H1 (cell line): ENCODE data around the gene P3H2. TPM values are rescaled to one million over a fixed set of nuclear protein-coding genes. Genes with fewer than 3 reads are reported as not detected.
A peak's percentile ranks its signal among the peaks of the same experiment; 100 is the strongest.

ENCODE experiments used
- CTCF ChIA-PET: fragments of 300-600 bp; sonication (Branson Sonifier 250); formaldehyde crosslinking; loops from one replicate; lab custom pipeline; 2021; ENCODE audit not compliant: partially characterized antibody; lab: Charles Lee
- POLR2A ChIA-PET: fragments of 300-600 bp; sonication (Branson Sonifier 250); formaldehyde crosslinking; loops from one replicate; lab custom pipeline; 2021; ENCODE audit warnings: inconsistent platforms; ENCODE audit not compliant: partially characterized antibody; lab: Charles Lee
- DNase-seq, 2 experiments: peaks; one replicate each; pipeline versions ENCODE4 v3.0.0 to v3.0.0-alpha.2; 2010 to 2022; ENCODE audit warnings: low spot score in 2 of 2, low read depth in 1 of 2, mixed read lengths in 1 of 2
- FAIRE-seq: peaks from 2 replicates; lab custom pipeline; 2011; peaks lifted over from hg19 to GRCh38; lab: Jason Lieb, UNC
- H2AFZ ChIP-seq: 2 replicates; pipeline ENCODE4 v1.8.1; 2012; ENCODE audit warnings: low read length, inconsistent platforms
- H2AK5ac ChIP-seq: 2 replicates; pipeline ENCODE4 v1.6.1; 2013; ENCODE audit warnings: low read depth, low read length
- H2BK120ac ChIP-seq: replicated peaks from 2 replicates; pipeline ENCODE3; 2013; ENCODE audit warnings: low read depth, low read length, inconsistent platforms
- H2BK12ac ChIP-seq: 2 replicates; pipeline ENCODE4 v1.6.1; 2013; ENCODE audit warnings: low read depth, low read length
- H2BK15ac ChIP-seq: 2 replicates; pipeline ENCODE4 v1.6.1; 2013; ENCODE audit warnings: low read length
- H2BK20ac ChIP-seq: 2 replicates; pipeline ENCODE4 v1.6.1; 2013; ENCODE audit warnings: low read length
- H2BK5ac ChIP-seq: 2 replicates; pipeline ENCODE4 v1.6.1; 2013; ENCODE audit warnings: low read depth, low read length
- H3K14ac ChIP-seq: 2 replicates; pipeline ENCODE4 v1.6.1; 2013; ENCODE audit warnings: inconsistent platforms; ENCODE audit not compliant: insufficient read length
- H3K18ac ChIP-seq: 2 replicates; pipeline ENCODE4 v1.6.1; 2013; ENCODE audit warnings: low read length; ENCODE audit errors: extremely low read depth
- H3K23ac ChIP-seq: 2 replicates; pipeline ENCODE4 v1.6.1; 2013; ENCODE audit warnings: inconsistent platforms; ENCODE audit not compliant: insufficient read length
- H3K23me2 ChIP-seq: 2 replicates; pipeline ENCODE4 v1.6.1; 2013; ENCODE audit warnings: low read depth, low read length
- H3K27ac ChIP-seq: 2 replicates; pipeline ENCODE4 v1.6.1; 2011; ENCODE audit warnings: low read depth, low read length, inconsistent platforms
- H3K27me3 ChIP-seq, 4 experiments: replicated peaks in 1 of 4; 1 replicate in 1 of 4; 2 replicates in 3 of 4; pipeline versions ENCODE4 v1.6.1 to v1.8.1; 2011 to 2013; ENCODE audit warnings: low read length in 3 of 4, mild to moderate bottlenecking in 3 of 4, inconsistent platforms in 2 of 4, mixed read lengths in 2 of 4, moderate library complexity in 1 of 4; ENCODE audit not compliant: control insufficient read depth in 3 of 4, insufficient read depth in 3 of 4; ENCODE audit errors: extremely low read depth in 1 of 4
- H3K36me3 ChIP-seq, 4 experiments: 2 replicates each; pipeline versions ENCODE4 v1.6.1 to v1.8.1; 2011 to 2013; ENCODE audit warnings: mild to moderate bottlenecking in 4 of 4, low read length in 3 of 4, moderate library complexity in 2 of 4, control low read depth in 1 of 4, inconsistent platforms in 1 of 4; ENCODE audit not compliant: insufficient read depth in 4 of 4, control insufficient read depth in 2 of 4
- H3K4ac ChIP-seq: replicated peaks from 2 replicates; pipeline ENCODE3; 2013; ENCODE audit warnings: low read length, low read depth, mixed read lengths, inconsistent platforms; ENCODE audit not compliant: insufficient read length
- H3K4me1 ChIP-seq, 4 experiments: replicated peaks in 1 of 4; 1 replicate in 1 of 4; 2 replicates in 3 of 4; pipeline versions ENCODE4 v1.6.1 to v1.8.1; 2011 to 2013; ENCODE audit warnings: low read length in 3 of 4, inconsistent platforms in 2 of 4, mixed read lengths in 1 of 4; ENCODE audit not compliant: insufficient read depth in 4 of 4, control insufficient read depth in 3 of 4
- H3K4me2 ChIP-seq, 2 experiments: 2 replicates each; pipeline versions ENCODE4 v1.6.1 to v1.8.1; 2011 to 2013; ENCODE audit warnings: low read depth in 2 of 2, low read length in 2 of 2, control low read depth in 1 of 2, inconsistent platforms in 1 of 2, mild to moderate bottlenecking in 1 of 2; ENCODE audit not compliant: insufficient read depth in 1 of 2
- H3K4me3 ChIP-seq, 4 experiments: fragments of 200-600, 300-600 bp in 1 of 4; sonication (generic), shearing (Covaris generic), sonication (Bioruptor Twin) in 1 of 4; 2 replicates each; pipeline versions ENCODE4 v1.5.1 to v1.8.1; 2011 to 2016; ENCODE audit warnings: low read length in 4 of 4, low read depth in 3 of 4, control low read depth in 2 of 4, inconsistent platforms in 2 of 4, mild to moderate bottlenecking in 2 of 4, mixed read lengths in 1 of 4, moderate library complexity in 1 of 4; ENCODE audit not compliant: insufficient read depth in 2 of 4; ENCODE audit errors: extremely low read depth in 1 of 4
- H3K56ac ChIP-seq: replicated peaks from 2 replicates; pipeline ENCODE3; 2013; ENCODE audit warnings: low read depth, mild to moderate bottlenecking, mixed read lengths, low read length, inconsistent platforms; ENCODE audit not compliant: insufficient read length
- H3K79me1 ChIP-seq: 2 replicates; pipeline ENCODE4 v1.6.1; 2013; ENCODE audit warnings: low read depth, low read length, control low read depth
- H3K79me2 ChIP-seq, 2 experiments: 2 replicates each; pipeline versions ENCODE4 v1.6.1 to v1.8.1; 2012 to 2013; ENCODE audit warnings: low read length in 2 of 2, mild to moderate bottlenecking in 2 of 2, inconsistent platforms in 1 of 2; ENCODE audit not compliant: insufficient read depth in 2 of 2, control insufficient read depth in 1 of 2
- H3K9ac ChIP-seq, 4 experiments: replicated peaks in 1 of 4; 1 replicate in 1 of 4; 2 replicates in 3 of 4; pipeline versions ENCODE4 v1.6.1 to v1.8.1; 2011 to 2013; ENCODE audit warnings: low read depth in 3 of 4, low read length in 3 of 4, control low read depth in 2 of 4, mild to moderate bottlenecking in 2 of 4, moderate library complexity in 2 of 4, inconsistent platforms in 1 of 4; ENCODE audit errors: extremely low read depth in 1 of 4
- H3K9me3 ChIP-seq, 2 experiments: 2 replicates each; pipeline versions ENCODE4 v1.6.1 to v1.8.1; 2012 to 2013; ENCODE audit warnings: mild to moderate bottlenecking in 2 of 2, moderate library complexity in 2 of 2, control low read depth in 1 of 2, inconsistent platforms in 1 of 2, low read depth in 1 of 2, low read length in 1 of 2, mixed read lengths in 1 of 2; ENCODE audit not compliant: insufficient read depth in 2 of 2
- H4K20me1 ChIP-seq, 2 experiments: replicated peaks in 1 of 2; 2 replicates each; pipeline versions ENCODE3 to v1.8.1; 2011 to 2013; ENCODE audit warnings: inconsistent platforms in 2 of 2, low read length in 2 of 2, mild to moderate bottlenecking in 1 of 2; ENCODE audit not compliant: insufficient read depth in 2 of 2, control insufficient read depth in 1 of 2
- H4K5ac ChIP-seq: 2 replicates; pipeline ENCODE4 v1.6.1; 2013; ENCODE audit warnings: low read length, low read depth, mixed read lengths, inconsistent platforms; ENCODE audit not compliant: insufficient read length
- H4K8ac ChIP-seq: 2 replicates; pipeline ENCODE4 v1.8.0; 2013; ENCODE audit warnings: mild to moderate bottlenecking, moderate library complexity, low read length, inconsistent platforms; ENCODE audit not compliant: insufficient read depth; ENCODE audit errors: extremely low read depth
- H4K91ac ChIP-seq: replicated peaks from 2 replicates; pipeline ENCODE3; 2013; ENCODE audit warnings: low read length, mixed read lengths, inconsistent platforms; ENCODE audit not compliant: insufficient read length
- EGR1 ChIP-seq: IDR thresholded peaks from 2 replicates; pipeline ENCODE4 v1.6.1; 2011; ENCODE audit warnings: low read depth, low read length, borderline replicate concordance
- EZH2 ChIP-seq: fragments of 200-600 bp; sonication (generic); IDR thresholded peaks from 2 replicates; pipeline ENCODE4 v1.7.1; 2012; ENCODE audit warnings: low read depth, mild to moderate bottlenecking, moderate library complexity, low read length, inconsistent platforms; ENCODE audit not compliant: severe bottlenecking
- HDAC2 ChIP-seq, 2 experiments: fragments of 300-600 bp in 1 of 2; sonication (generic) in 1 of 2; IDR thresholded peaks; 2 replicates each; pipeline ENCODE4 v1.6.1; 2011 to 2012; ENCODE audit warnings: low read depth in 2 of 2, low read length in 2 of 2, mild to moderate bottlenecking in 2 of 2, moderate library complexity in 2 of 2, borderline replicate concordance in 1 of 2, inconsistent platforms in 1 of 2
- HDAC6 ChIP-seq: IDR thresholded peaks from one replicate; pipeline ENCODE4 v1.7.1; 2012; ENCODE audit warnings: low read depth, mild to moderate bottlenecking, inconsistent platforms, low read length, moderate library complexity
- NRF1 ChIP-seq: IDR thresholded peaks from 2 replicates; pipeline ENCODE4 v1.6.1; 2011; ENCODE audit warnings: mild to moderate bottlenecking, low read depth, low read length, improper control_type of control experiment
- RNF2 ChIP-seq: fragments of 200-900, 300-1000 bp; sonication (generic); IDR thresholded peaks from 2 replicates; pipeline ENCODE4 v1.7.1; 2016; ENCODE audit warnings: borderline replicate concordance, low read depth, mild to moderate bottlenecking, antibody characterized with exemption, low read length; ENCODE audit not compliant: poor library complexity, severe bottlenecking; ENCODE audit errors: missing control alignments
- RXRA ChIP-seq: IDR thresholded peaks from 2 replicates; pipeline ENCODE4 v1.6.1; 2011; ENCODE audit warnings: low read depth, mild to moderate bottlenecking, low read length, moderate library complexity; ENCODE audit not compliant: insufficient read depth
- SIRT6 ChIP-seq: IDR thresholded peaks from one replicate; pipeline ENCODE4 v1.7.1; 2012; ENCODE audit warnings: low read length, inconsistent platforms
- SIX5 ChIP-seq: IDR thresholded peaks from 2 replicates; pipeline ENCODE4 v1.6.1; 2011; ENCODE audit warnings: mild to moderate bottlenecking, low read depth, low read length
- SRF ChIP-seq: IDR thresholded peaks from 2 replicates; pipeline ENCODE4 v1.6.1; 2011; ENCODE audit warnings: mild to moderate bottlenecking, low read depth, low read length, moderate library complexity
- TAF7 ChIP-seq: optimal IDR thresholded peaks from 2 replicates; pipeline ENCODE3; 2011; ENCODE audit warnings: low read depth, mild to moderate bottlenecking, inconsistent platforms, low read length, moderate library complexity, borderline replicate concordance
- TBP ChIP-seq: IDR thresholded peaks from 2 replicates; pipeline ENCODE4 v1.6.1; 2011; ENCODE audit warnings: low read depth, low read length, improper control_type of control experiment
- ZNF274 ChIP-seq: IDR thresholded peaks from 2 replicates; pipeline ENCODE4 v1.7.0; 2012; ENCODE audit warnings: low read length, borderline replicate concordance; ENCODE audit errors: extremely low read depth
- polyA plus RNA-seq, 7 experiments: library from polyadenylated mRNA; depleted of rRNA in 3 of 7; stranded (reverse) in 5 of 7; unstranded in 2 of 7; fragments of >200 nt in 5 of 7; fragments of 200-250 nt in 2 of 7; gene quantifications; 1 replicate in 5 of 7; 2 replicates in 1 of 7; 4 replicates in 1 of 7; pipeline versions ENCODE4 v1.2.1 to v1.2.3, GENCODE V29; 2011 to 2013; ENCODE audit warnings: missing spikeins in 2 of 7, mixed read lengths in 2 of 7
- total RNA-seq: library from RNA; stranded (reverse); fragmentation: NEBNext Ultra II Directional; extraction: Animal tissue kit (Norgen Biotek cat#: 25700); gene quantifications from 2 replicates; pipeline ENCODE4 v1.2.1, GENCODE V29; 2021
- TF ChIP-seq, protein P1 (sequence below): IDR thresholded peaks from 2 replicates; pipeline ENCODE4 v1.6.1; 2011; ENCODE audit warnings: low read length, improper control_type of control experiment

Gene P3H2
- total and polyA plus RNA-seq, 2 of the 8 experiments (the other 6 are each of a cell fraction or from before 2014, with no cell fraction given): 40.5 to 60.4 TPM

DNA sequence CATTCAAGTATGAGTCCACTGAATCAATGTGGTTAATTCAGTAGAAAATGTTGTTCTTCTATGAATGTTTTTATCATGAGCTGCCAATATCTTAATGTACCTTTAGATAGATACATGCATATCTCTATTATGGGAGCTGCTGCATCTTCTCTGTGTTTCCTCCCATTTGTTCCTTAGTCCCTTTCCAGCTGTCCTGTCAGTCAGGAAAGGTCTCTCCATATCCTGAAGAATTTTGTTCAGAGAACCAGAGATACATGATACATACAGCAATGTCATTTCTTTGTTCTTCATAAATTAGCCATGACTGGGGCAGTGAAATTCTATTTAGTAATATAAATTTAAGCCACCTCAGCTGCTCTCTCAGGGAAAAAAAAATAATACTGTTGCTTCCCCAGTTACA lies 103.7 kb downstream of the P3H2 start:
- Histone ChIP-seq H4K20me1 (no peaks in the 10 kb centered on the region), H3K23ac (no peak overlapping the region), H3K23me2 (no peaks in the 10 kb centered on the region), H3K27me3 (no peaks in the 10 kb centered on the region), H3K4me2 (no peak overlapping the region), H3K56ac (no peak overlapping the region), H2AK5ac (no peak overlapping the region; the same call in 1 of the 2 replicates), H2BK15ac (no peak overlapping the region), H4K91ac (peak overlapping the region; percentile 48), H3K9ac (no peak overlapping the region), H4K8ac (no peak overlapping the region), H2BK20ac (no peak overlapping the region), H2BK5ac (no peak overlapping the region), H2BK120ac (no peak overlapping the region), H2AFZ (no peak overlapping the region), H2BK12ac (no peak overlapping the region), H3K4me3 (no peak overlapping the region), H3K14ac (no peak overlapping the region), H4K5ac (no peak overlapping the region), H3K4ac (no peak overlapping the region), H3K36me3 (no peaks in the 10 kb centered on the region), H3K4me1 (peaks cover 7 to 31% (median 23%) of the 10 kb centered on the region in 4 experiments; a peak in 6 of 7 replicates), H3K9me3 (no peaks in the 10 kb centered on the region), H3K18ac (no peak overlapping the region), H3K27ac (no peak overlapping the region), H3K79me2 (no peaks in the 10 kb centered on the region; a peak in 1 of 4 replicates), H3K79me1 (no peaks in the 10 kb centered on the region)
- POLR2A ChIA-PET: no interaction called here
- FAIRE-seq: no peak
- CTCF ChIA-PET: interaction anchor here (0.8 to 2.4 kb wide), 11 partner anchors 10 to 185 kb away, joined by 3 to 8 read pairs (median 4); partner anchors contain the start of gene P3H2
- no peak for DNase-seq
- no peak for TF ChIP-seq TAF7
- TF ChIP-seq EGR1: no peak
- no peak for TF ChIP-seq ZNF274
- TF ChIP-seq HDAC6: no peak
- TF ChIP-seq SRF: no peak
- no peak for TF ChIP-seq SIRT6
- TF ChIP-seq, protein P1, sequence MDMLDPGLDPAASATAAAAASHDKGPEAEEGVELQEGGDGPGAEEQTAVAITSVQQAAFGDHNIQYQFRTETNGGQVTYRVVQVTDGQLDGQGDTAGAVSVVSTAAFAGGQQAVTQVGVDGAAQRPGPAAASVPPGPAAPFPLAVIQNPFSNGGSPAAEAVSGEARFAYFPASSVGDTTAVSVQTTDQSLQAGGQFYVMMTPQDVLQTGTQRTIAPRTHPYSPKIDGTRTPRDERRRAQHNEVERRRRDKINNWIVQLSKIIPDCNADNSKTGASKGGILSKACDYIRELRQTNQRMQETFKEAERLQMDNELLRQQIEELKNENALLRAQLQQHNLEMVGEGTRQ: no peak
- TF ChIP-seq EZH2: no peak
- no peak for TF ChIP-seq RXRA
- no peak for TF ChIP-seq SIX5
- TF ChIP-seq RNF2: no peak
- no peak for TF ChIP-seq TBP
- TF ChIP-seq NRF1: no peak
- no peak for TF ChIP-seq HDAC2 (IDR thresholded peaks at IDR 0.05; ENCODE audit: borderline replicate concordance in 1 of 2, low read depth in 2 of 2, low read length in 2 of 2)
